MV-4-11 (cell line): ENCODE measurements around the gene ETNPPL.
"Not testable (repeated sequence)": the region's sequence is repeated elsewhere in the genome, so short reads cannot be mapped to it uniquely, and the experiment has no call there.

Source experiments
- DNase-seq: peaks from one replicate; lab custom pipeline; 2025; lab: John Stamatoyannopoulos, UW

ETNPPL gene

GRCh38 chr4:108754327-108754726, 8.5 kb downstream of the ETNPPL start:
- no peak for DNase-seq

- peak; percentile 91 for DNase-seq
These were observed 11.5 kb downstream of the ETNPPL start for GRCh38 chr4:108751321-108751720.

GRCh38 chr4:108749119-108749518, 13.7 kb downstream of the ETNPPL start:
- DNase-seq = no peak

- DNase-seq = no peak
These were observed 16.3 kb downstream of the ETNPPL start for GRCh38 chr4:108746511-108746910.

- no peak for DNase-seq
These were observed 18.5 kb downstream of the ETNPPL start for GRCh38 chr4:108744307-108744706.

GRCh38 chr4:108742451-108743420, 20.1 kb downstream of the ETNPPL start:
- DNase-seq = no peak

DNA sequence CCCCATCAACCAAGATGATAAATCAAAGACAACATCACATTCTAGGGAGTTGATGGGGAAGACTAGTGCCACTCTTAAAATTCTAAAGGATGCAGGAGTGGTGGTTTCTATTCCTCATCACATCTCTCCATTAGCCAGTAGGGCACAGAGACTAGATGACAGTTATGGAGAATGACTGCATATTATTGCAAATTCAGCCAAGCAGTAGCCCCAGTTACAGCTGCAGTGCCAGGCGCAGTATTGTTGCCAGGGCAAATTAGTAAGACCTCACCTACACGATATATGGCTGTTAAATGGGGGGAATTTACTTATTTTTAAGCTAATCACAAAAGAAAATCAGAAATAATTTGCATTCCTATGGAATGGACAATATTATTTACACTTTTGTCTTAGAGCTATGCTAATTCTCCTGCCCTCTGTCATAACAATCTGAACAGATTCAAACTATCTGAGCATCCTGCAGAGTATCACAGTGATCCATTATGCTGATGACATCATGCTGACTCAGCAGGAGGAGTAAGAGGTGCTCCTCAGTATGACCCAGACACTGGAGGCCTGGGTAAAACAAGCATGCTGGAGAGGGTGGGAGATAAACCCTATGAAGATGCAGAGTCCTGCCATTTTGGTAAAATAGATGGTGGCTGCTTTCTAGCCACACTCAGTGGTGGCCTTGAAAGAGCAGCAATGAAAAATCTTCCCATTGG, 24.7 kb downstream of the ETNPPL start:
- no peak for DNase-seq

DNA sequence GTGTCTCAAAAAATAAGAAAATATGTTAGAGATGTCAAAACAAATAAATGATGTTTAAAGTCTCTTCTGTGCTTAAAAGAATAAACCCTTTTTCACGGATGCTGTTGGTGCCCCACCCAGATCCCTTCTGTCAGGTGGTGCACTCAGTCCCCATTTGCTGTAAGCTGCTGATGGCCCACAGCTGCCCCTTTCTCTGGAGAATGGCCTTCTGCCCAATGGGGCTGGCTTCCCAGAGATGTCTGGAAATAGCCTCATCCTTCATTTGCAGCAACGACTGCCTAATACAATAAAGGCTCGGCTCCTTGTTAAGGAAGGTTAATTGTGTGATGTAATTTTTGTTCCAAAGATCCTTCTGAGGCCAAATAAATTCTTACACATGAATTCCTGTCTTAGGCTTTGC, 31.8 kb downstream of the ETNPPL start:
- no peak for DNase-seq

- peak; percentile 59 for DNase-seq
These were observed 32.3 kb downstream of the ETNPPL start for GRCh38 chr4:108730579-108730978.

DNA sequence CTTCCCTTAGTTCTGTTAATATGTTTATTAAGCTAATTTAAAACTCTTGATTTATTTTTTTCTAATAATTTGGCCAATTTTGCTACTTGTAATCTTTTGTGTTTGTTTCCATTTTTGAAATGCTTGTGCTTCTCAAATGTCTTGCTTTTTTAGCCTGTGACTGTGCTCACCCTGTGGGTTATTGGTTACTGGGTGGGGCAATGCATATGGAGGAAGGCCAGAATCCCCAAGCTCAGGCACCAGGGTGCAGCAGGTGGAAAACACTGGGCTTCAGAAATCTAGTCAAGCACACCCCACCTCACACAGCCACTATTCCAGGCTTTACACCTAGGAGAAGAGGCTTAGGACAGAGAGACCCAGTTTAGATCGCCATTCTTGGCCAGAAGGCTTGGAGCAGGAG, 33.1 kb downstream of the ETNPPL start:
- DNase-seq = no peak

GRCh38 chr4:108725457-108725856, 37.4 kb downstream of the ETNPPL start:
- no peak for DNase-seq

- DNase-seq = peak; percentile 49
These were observed 45.5 kb downstream of the ETNPPL start for GRCh38 chr4:108717386-108717785.

- no peak for DNase-seq
These were observed 46.5 kb downstream of the ETNPPL start for GRCh38 chr4:108716340-108716739.

DNA sequence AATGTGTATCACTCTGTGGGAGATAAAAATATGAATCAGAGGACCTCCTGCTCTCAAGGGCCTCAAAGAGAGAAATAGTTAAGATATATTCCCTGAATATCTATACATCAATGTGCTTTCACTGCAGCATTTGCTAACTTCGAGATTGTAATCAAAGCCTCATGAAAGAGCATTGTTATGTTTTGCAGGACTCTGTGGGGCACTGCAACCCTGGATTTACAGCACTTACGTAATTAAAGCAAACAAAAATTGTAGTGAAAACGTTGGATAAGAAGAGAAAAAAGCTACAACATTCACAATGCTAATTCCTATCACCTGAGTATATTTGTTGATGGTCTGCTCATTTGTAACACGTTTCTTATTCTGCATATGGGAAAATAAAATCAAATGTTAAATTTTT, 48.0 kb downstream of the ETNPPL start:
- DNase-seq = no peak

DNA sequence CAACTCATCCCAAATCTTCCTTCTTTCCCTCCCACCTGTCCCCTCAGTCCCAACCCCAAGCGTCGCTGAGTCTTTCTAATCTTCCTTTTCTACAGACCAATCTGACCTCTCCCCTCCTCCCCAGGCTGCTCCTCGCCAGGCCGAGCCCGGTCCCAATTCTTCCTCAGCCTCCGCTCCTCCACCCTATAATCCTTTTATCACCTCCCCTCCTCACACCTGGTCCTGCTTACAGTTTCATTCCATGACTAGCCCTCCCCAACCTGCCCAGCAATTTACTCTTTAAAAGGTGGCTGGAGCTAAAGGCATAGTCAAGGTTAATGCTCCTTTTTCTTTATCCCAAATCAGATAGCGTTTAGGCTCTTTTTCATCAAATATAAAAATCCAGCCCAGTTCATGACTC, 52.3 kb downstream of the ETNPPL start:
- DNase-seq = not testable (repeated sequence)

DNA sequence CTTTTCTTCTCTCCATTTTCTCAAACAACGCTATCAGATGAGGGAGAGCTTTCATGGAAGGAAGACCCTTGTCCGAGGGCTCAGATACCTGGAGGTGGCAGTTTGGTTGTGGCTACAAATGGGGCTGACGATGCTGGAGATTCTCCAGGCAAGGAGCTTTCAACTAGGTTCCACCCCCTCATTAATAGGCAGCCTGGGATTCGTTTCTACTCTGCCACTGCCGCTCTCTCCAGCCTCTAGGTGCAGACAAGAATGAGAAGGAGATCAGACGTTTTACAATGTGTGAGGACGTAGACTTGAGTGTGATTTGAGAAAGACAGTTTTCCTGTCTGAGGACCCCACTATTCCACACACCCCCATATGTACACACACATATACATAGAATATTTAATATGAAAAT, 53.1 kb downstream of the ETNPPL start:
- DNase-seq = no peak

GRCh38 chr4:108709234-108709633, 53.6 kb downstream of the ETNPPL start:
- no peak for DNase-seq

- DNase-seq = no peak
These were observed 56.6 kb downstream of the ETNPPL start for GRCh38 chr4:108706289-108706688.

GRCh38 chr4:108703966-108704365, 58.9 kb downstream of the ETNPPL start:
- DNase-seq = no peak

GRCh38 chr4:108703370-108703769, 59.5 kb downstream of the ETNPPL start:
- DNase-seq = no peak

GRCh38 chr4:108702960-108703359, 59.9 kb downstream of the ETNPPL start:
- no peak for DNase-seq

DNA sequence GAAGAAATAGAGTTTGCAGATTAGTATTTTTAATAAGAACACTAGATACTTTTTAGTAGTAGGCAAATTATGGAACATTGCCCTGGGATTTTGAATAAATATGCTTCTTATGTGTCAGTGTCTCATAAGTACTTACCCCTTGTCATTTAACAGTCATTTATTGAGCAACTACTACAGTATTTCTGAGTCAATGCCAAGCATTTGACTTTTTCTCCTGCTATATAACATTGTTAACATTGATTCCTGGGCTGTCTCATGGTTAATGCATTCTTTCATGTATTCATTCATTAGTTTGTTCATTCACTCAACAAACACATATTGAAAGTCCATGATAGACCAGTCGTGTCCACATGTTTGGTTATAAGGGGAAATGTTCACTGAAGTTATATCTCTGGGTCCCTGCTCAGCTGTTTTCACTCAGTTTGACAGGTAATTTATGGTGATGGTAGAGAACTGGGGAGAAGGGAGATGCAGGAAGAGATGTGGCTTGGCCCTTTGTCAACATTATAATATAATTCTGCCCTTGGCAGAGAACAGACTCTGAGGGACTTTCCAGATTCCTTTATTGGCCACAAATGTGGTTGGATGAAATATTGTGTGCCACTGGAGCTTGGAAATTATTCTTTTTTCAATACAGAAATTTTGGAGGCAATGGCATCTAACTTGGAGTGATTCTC, 62.6 kb downstream of the ETNPPL start:
- DNase-seq = no peak

DNA sequence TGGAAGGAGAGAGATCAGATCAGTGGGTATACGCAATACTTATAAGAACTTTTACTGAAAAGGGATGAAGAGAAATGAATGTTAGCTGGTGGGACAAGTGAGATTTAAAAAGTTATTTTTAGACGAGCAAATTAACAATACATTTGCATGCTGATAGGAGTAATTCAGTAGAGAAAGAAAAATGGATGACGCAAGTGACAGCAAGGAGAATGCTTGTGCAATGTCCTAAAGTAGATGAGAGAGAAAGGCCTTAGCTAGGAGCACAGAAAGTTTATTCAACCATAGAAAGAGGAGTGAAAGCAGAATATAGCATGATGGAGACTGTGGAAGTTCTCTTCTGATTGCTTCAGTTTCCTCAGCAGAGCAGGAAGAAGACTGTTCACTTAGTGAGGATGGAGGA, 66.7 kb downstream of the ETNPPL start:
- DNase-seq = peak; percentile 11
